DMS 273 (cell line): ENCODE data around the gene CYP2A6.

ENCODE experiments used
- DNase-seq: peaks from one replicate; lab custom pipeline; 2025; ENCODE audit not compliant: unreplicated experiment; lab: John Stamatoyannopoulos, UW

CYP2A6 gene

GRCh38 chr19:40803170-40803856 is 46.9 kb downstream of the CYP2A6 start:
- no peak for DNase-seq

- peak; percentile 30 for DNase-seq
Observed at GRCh38 chr19:40802300-40803169, 47.7 kb downstream of the CYP2A6 start.

DNA sequence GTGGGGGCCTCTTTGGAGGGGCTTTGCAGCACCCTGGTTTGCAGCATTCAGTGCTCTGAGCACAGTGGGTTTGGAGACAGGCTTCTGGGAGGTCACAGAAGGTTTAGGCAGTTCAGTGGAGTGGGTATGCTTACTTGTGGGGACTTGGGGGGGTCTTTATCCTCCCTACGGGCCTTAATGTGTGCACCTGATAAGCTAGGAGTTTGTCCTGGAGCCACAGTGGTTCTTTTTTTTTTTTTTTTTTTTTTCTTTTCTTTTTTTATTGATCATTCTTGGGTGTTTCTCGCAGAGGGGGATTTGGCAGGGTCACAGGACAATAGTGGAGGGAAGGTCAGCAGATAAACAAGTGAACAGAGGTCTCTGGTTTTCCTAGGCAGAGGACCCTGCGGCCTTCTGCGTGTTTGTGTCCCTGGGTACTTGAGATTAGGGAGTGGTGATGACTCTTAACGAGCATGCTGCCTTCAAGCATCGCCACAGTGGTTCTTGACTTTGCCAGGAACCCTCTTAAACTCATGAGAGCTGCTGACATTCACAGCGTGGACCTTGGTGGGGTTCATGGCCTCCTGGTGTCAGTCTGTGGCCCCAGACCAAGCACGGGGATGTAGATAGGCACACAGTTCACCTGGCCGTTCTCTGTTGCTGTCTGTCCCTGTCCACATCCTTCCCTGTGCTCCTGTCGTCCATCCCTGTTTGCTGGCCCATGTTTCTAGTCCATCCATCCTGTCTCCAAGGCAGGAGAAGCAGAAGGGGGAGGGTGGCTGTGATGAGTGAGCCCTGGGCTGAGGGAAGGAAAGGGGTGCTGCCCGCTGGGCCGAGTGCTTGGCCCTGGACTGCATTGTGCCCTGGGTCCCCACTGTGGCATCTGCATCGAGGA is 48.6 kb downstream of the CYP2A6 start:
- no peak for DNase-seq

DNA sequence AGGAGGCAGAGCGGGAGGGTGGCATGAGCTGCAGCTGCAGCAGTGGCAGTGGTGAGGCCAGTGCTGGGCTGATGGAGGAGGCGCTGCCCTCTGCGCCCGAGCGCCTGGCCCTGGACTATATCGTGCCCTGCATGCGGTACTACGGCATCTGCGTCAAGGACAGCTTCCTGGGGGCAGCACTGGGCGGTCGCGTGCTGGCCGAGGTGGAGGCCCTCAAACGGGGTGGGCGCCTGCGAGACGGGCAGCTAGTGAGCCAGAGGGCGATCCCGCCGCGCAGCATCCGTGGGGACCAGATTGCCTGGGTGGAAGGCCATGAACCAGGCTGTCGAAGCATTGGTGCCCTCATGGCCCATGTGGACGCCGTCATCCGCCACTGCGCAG is 49.3 kb downstream of the CYP2A6 start:
- DNase-seq: no peak

GRCh38 chr19:40800339-40800996 is 49.8 kb downstream of the CYP2A6 start:
- no peak for DNase-seq

DNA sequence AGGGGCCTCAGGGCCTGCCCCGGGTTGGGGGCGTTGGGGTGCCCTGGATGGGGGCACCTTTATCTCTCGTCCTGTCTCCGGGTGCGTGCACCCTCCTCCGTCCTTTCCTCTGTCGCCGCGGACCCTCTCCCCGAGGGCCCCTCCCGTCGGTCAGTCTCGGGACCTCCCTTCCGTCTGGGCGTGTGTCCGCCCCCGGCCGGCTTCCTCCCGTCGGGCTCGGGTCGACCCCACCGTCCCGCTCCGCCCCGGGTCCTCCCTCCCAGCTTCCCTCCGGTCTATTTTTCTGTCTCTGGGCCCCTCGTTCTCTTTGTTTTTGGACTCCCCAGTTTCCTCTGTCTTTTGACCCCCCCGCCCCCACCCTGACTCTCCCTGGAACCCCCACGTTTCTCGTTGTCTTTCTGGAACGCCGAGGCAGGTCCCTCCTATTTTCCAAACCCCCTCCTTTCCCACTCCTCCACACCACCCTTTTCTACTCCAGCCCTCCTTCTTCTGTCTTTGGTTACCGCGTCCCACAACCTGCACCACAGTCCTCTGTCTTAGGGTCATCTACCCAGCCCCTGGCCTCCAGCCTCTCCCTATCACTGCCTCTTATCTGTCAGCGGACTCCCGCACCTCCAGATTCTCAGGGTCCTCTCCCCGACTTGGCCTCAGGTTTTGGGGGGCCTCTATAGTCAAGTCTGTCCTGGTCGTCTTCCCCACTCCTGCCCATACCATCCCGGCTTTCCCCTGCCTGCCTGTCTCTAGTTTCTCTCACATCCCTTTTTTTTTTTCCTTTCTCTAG is 50.5 kb downstream of the CYP2A6 start:
- peak; percentile 52 for DNase-seq

GRCh38 chr19:40798683-40799557 is 51.3 kb downstream of the CYP2A6 start, which contains the start of gene EGLN2:
EGLN2 (plus strand) TSS chr19:40799191; CDS start chr19:40800573, 1,382 bp downstream.
- DNase-seq: peak; percentile 100

GRCh38 chr19:40797963-40798682 is 52.1 kb downstream of the CYP2A6 start:
- DNase-seq: peak; percentile 64

DNA sequence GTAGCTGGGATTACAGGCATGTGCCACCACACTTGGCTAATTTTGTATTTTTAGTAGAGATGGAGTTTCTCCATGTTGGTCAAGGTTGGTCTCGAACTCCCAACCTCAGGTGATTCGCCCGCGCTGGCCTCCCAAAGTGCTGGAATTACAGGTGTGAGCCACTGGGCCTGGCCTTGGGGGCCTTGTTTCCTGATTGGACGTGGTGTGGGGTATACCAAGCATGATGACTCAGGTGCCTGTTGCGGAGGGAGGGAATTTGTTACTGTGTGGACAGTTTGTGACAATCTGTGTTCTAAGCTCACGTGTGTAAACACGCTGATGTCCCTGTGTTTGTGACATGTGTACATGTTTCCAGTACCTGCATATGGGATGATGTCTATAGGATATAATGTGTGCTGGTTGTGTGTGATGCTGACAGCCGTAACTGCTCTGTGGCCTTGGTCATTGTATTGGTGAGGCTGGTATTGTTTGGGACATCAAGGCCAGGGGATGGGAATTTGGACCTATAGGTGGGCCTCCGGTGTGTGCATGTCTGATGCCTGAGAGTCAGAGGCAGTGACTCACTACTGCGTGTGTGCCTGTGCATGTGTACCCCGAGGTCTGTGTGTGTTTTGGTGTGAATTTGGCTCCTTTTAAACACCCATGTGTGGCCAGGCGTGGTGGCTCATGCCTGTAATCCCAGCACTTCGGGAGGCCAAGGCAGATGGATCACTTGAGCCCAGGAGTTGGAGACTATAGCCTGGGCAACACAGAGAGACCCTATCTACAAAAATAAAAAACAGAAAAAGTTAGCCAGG is 52.9 kb downstream of the CYP2A6 start:
- no peak for DNase-seq
